ENCODE results near the gene MEGF11. TPM values are rescaled to one million over a fixed set of nuclear protein-coding genes. Genes with fewer than 3 reads are reported as not detected.

The MEGF11 gene
- polyA plus RNA-seq, 1 donor, result 0.66 TPM

DNA sequence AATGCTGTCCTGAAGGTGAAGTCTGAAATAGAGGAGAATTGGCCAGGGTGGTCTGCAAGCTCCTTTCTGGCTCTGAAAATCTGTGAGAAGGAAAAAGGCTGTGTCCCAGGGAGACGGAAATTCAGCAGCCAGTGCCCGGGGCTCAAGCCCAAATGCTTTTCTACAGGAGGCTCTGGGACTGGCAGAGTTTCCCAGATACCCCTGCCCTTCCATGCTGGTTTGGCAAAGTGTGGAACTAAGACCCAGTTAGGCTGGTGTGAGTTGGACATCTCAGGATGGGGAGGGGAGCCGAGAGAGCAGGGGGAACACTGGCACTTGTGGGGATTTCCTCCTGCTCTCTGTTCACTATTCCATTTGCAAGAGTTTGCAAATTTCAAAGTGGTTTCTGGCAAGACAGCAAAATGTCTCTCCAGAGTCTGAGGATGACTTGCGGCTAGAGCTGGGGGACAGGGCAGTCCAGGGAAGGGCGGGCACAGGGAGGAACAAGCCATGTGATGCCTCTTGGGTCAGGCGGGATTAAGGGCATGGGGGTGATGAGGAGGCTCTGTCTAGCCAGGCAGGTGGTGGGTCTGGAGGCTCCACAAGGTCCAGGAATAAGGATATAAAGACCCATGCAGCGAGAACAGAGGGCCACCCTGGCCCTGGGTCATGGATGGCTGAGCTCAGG is 231.9 kb downstream of the MEGF11 start:
- H3K4me1 ChIP-seq (ENCODE audit: control insufficient read depth, insufficient read depth, low read length), result no peaks in the 10 kb centered on the region
- H3K27me3 ChIP-seq (ENCODE audit: control insufficient read depth, insufficient read depth, low read length), result peaks cover 20% of the 10 kb centered on the region
- no peak overlapping the region for H3K27ac ChIP-seq (ENCODE audit: low read length)
- DNase-seq, result no peak
- no CpG with 5 or more reads among the region's 7 CpGs for WGBS (ENCODE audit: insufficient coverage, low lambda C conversion rate)
- no peaks in the 10 kb centered on the region for H3K36me3 ChIP-seq (ENCODE audit: control insufficient read depth, insufficient read depth, low read length)
- no peak overlapping the region for H3K4me3 ChIP-seq (ENCODE audit: low read length)
- no peaks in the 10 kb centered on the region for H3K9me3 ChIP-seq (ENCODE audit: control insufficient read depth, low read depth, low read length)

DNA sequence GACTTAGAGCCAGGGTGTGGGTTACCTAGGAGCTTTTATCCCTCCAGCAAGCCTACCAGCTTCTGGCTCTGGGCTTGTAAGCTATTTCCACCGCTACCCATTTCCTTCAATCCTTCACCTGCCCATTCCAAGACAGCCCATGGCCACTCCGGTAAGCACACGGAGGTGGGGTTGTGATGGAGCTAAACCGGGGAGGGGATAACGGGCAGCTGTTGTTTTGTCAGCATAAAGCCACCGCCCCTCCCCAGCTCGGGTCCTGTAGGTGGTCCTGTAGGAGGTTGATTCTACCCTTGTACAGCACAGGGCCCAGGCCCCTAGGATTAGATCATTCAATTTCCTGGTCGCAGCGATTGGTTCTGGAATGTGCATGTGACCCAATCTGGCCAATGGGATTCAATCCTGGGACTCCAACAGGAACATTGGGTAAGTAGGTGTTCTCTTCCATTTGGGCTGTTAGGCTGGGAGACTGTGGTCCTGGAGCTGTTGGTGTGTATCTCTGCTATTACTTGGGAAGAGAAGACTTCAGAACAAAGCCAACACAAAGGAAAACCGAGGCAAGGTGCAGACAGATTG is 233.6 kb downstream of the MEGF11 start:
- no peak for DNase-seq
- no CpG with 5 or more reads among the region's 10 CpGs for WGBS (ENCODE audit: insufficient coverage, low lambda C conversion rate)
- H3K27ac ChIP-seq (ENCODE audit: low read length), result no peak overlapping the region
- H3K4me3 ChIP-seq (ENCODE audit: low read length), result no peak overlapping the region
- no peaks in the 10 kb centered on the region for H3K4me1 ChIP-seq (ENCODE audit: control insufficient read depth, insufficient read depth, low read length)
- H3K27me3 ChIP-seq (ENCODE audit: control insufficient read depth, insufficient read depth, low read length), result peaks cover 10% of the 10 kb centered on the region
- no peaks in the 10 kb centered on the region for H3K9me3 ChIP-seq (ENCODE audit: control insufficient read depth, low read depth, low read length)
- H3K36me3 ChIP-seq (ENCODE audit: control insufficient read depth, insufficient read depth, low read length), result no peaks in the 10 kb centered on the region

GRCh38 chr15:66019368-66019767 is 234.2 kb downstream of the MEGF11 start:
- no peaks in the 10 kb centered on the region for H3K36me3 ChIP-seq (ENCODE audit: control insufficient read depth, insufficient read depth, low read length)
- no CpG with 5 or more reads among the region's 11 CpGs for WGBS (ENCODE audit: insufficient coverage, low lambda C conversion rate)

DNA sequence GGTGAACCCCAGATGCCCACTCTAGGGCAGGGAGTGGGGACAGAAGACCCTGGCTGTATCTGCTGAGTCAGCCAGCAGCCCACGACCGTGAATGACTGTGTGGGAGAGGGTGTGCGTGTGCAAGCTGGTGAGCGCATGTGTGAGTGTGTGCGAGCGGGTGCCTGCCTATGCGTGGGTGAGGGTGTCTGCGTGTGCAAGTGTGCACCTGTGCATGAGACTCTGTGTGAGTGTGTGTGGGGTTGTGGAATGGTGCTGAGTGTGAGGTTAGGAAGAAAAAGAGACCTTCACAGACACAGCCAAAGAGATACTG is 235.1 kb downstream of the MEGF11 start:
- H3K4me1 ChIP-seq (ENCODE audit: control insufficient read depth, insufficient read depth, low read length), result no peaks in the 10 kb centered on the region
- H3K27me3 ChIP-seq (ENCODE audit: control insufficient read depth, insufficient read depth, low read length), result peaks cover 6% of the 10 kb centered on the region
- no peak overlapping the region for H3K27ac ChIP-seq (ENCODE audit: low read length)
- H3K9me3 ChIP-seq (ENCODE audit: control insufficient read depth, low read depth, low read length), result no peaks in the 10 kb centered on the region
- H3K36me3 ChIP-seq (ENCODE audit: control insufficient read depth, insufficient read depth, low read length), result no peaks in the 10 kb centered on the region
- H3K4me3 ChIP-seq (ENCODE audit: low read length), result no peak overlapping the region
- DNase-seq, result no peak
- no CpG with 5 or more reads among the region's 8 CpGs for WGBS (ENCODE audit: insufficient coverage, low lambda C conversion rate)

More at GRCh38 chr15:66019368-66019767, 234.2 kb downstream of the MEGF11 start:
- no peak overlapping the region for H3K4me3 ChIP-seq (ENCODE audit: low read length)
- H3K27me3 ChIP-seq (ENCODE audit: control insufficient read depth, insufficient read depth, low read length), result peaks cover 6% of the 10 kb centered on the region
- no peak for DNase-seq
- H3K9me3 ChIP-seq (ENCODE audit: control insufficient read depth, low read depth, low read length), result no peaks in the 10 kb centered on the region
- no peaks in the 10 kb centered on the region for H3K4me1 ChIP-seq (ENCODE audit: control insufficient read depth, insufficient read depth, low read length)
- no peak overlapping the region for H3K27ac ChIP-seq (ENCODE audit: low read length)

- DNase-seq, result no peak
- H3K27ac ChIP-seq (ENCODE audit: low read length), result no peak overlapping the region
- no peaks in the 10 kb centered on the region for H3K9me3 ChIP-seq (ENCODE audit: control insufficient read depth, low read depth, low read length)
- WGBS (ENCODE audit: insufficient coverage, low lambda C conversion rate), result no CpG with 5 or more reads among the region's 10 CpGs
- H3K36me3 ChIP-seq (ENCODE audit: control insufficient read depth, insufficient read depth, low read length), result no peaks in the 10 kb centered on the region
- H3K4me3 ChIP-seq (ENCODE audit: low read length), result no peak overlapping the region
- no peaks in the 10 kb centered on the region for H3K4me1 ChIP-seq (ENCODE audit: control insufficient read depth, insufficient read depth, low read length)
- peaks cover 4% of the 10 kb centered on the region for H3K27me3 ChIP-seq (ENCODE audit: control insufficient read depth, insufficient read depth, low read length)
Observed at GRCh38 chr15:66017792-66018487, 235.6 kb downstream of the MEGF11 start.

- no peak for DNase-seq
- Histone ChIP-seq H3K4me3 (ENCODE audit: low read length) (no peak overlapping the region), H3K9me3 (ENCODE audit: control insufficient read depth, low read depth, low read length) (no peaks in the 10 kb centered on the region), H3K27me3 (ENCODE audit: control insufficient read depth, insufficient read depth, low read length) (peaks cover 4% of the 10 kb centered on the region), H3K27ac (ENCODE audit: low read length) (no peak overlapping the region), H3K4me1 (ENCODE audit: control insufficient read depth, insufficient read depth, low read length) (no peaks in the 10 kb centered on the region), H3K36me3 (ENCODE audit: control insufficient read depth, insufficient read depth, low read length) (no peaks in the 10 kb centered on the region)
- WGBS (ENCODE audit: insufficient coverage, low lambda C conversion rate), result 40% methylated on average over 3 of the region's 7 CpGs
Observed at GRCh38 chr15:66017000-66017399, 236.6 kb downstream of the MEGF11 start.

GRCh38 chr15:66016199-66016598 is 237.4 kb downstream of the MEGF11 start:
- Histone ChIP-seq H3K27ac (ENCODE audit: low read length) (no peak overlapping the region), H3K36me3 (ENCODE audit: control insufficient read depth, insufficient read depth, low read length) (no peaks in the 10 kb centered on the region), H3K9me3 (ENCODE audit: control insufficient read depth, low read depth, low read length) (no peaks in the 10 kb centered on the region), H3K27me3 (ENCODE audit: control insufficient read depth, insufficient read depth, low read length) (peaks cover 4% of the 10 kb centered on the region), H3K4me3 (ENCODE audit: low read length) (no peak overlapping the region), H3K4me1 (ENCODE audit: control insufficient read depth, insufficient read depth, low read length) (no peaks in the 10 kb centered on the region)
- DNase-seq, result no peak
- WGBS (ENCODE audit: insufficient coverage, low lambda C conversion rate), result 60% methylated on average over 3 of the region's 5 CpGs

DNA sequence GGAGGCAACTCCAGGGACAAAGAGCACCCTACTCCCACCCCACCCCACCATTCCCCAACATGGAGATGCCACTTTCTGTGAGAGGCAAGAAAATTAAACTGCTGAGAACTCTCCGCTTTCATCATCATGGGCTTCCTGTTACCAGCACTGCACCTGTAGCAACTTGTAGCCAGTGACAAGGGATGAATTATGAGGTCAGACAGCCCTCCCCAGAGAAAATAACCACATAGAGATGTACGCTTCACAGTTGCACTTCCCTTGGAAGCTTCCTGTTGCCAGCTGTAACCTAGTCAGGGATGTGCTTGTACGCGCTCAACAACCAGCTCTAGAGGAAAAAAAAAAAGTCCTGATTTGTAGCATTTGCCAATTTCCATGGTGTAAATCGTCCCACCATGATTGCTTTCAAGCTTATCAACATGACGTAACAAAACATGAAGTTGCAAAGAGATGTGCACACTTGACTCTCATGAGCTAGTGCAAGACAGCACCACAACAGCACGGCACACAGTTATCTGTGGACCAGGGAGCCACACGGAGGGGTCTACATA is 238.8 kb downstream of the MEGF11 start:
- Histone ChIP-seq H3K4me3 (ENCODE audit: low read length) (no peak overlapping the region), H3K9me3 (ENCODE audit: control insufficient read depth, low read depth, low read length) (no peaks in the 10 kb centered on the region), H3K27ac (ENCODE audit: low read length) (no peak overlapping the region), H3K36me3 (ENCODE audit: control insufficient read depth, insufficient read depth, low read length) (no peaks in the 10 kb centered on the region), H3K27me3 (ENCODE audit: control insufficient read depth, insufficient read depth, low read length) (peaks cover 1% of the 10 kb centered on the region), H3K4me1 (ENCODE audit: control insufficient read depth, insufficient read depth, low read length) (peaks cover 1% of the 10 kb centered on the region)
- DNase-seq, result no peak
- 87% methylated on average over 3 of the region's 8 CpGs for WGBS (ENCODE audit: insufficient coverage, low lambda C conversion rate)

DNA sequence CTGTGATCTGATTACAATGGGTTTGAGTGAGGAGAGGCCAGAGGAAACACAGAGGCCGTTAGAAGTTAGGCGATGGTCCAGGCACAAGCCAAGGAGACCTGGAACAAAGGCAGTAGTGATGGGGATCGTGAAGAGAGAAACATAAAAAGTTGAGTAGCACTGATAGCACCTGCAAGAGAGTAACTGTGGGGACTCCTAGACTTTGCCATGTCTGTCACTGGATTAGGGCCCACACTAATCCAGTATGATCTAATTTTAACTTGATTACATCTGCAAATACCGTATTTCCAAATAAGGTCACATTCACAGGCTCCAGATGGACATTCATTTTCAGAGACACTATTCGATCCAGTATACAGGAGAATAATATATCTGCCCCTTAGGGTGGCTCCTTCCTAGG is 239.5 kb downstream of the MEGF11 start:
- Histone ChIP-seq H3K4me1 (ENCODE audit: control insufficient read depth, insufficient read depth, low read length) (peaks cover 7% of the 10 kb centered on the region), H3K36me3 (ENCODE audit: control insufficient read depth, insufficient read depth, low read length) (no peaks in the 10 kb centered on the region), H3K9me3 (ENCODE audit: control insufficient read depth, low read depth, low read length) (no peaks in the 10 kb centered on the region), H3K27ac (ENCODE audit: low read length) (no peak overlapping the region), H3K4me3 (ENCODE audit: low read length) (no peak overlapping the region), H3K27me3 (ENCODE audit: control insufficient read depth, insufficient read depth, low read length) (no peaks in the 10 kb centered on the region)
- WGBS (ENCODE audit: insufficient coverage, low lambda C conversion rate), result no CpG with 5 or more reads among the region's 5 CpGs
- DNase-seq, result no peak

- Histone ChIP-seq H3K27me3 (ENCODE audit: control insufficient read depth, insufficient read depth, low read length) (no peaks in the 10 kb centered on the region), H3K4me1 (ENCODE audit: control insufficient read depth, insufficient read depth, low read length) (peaks cover 21% of the 10 kb centered on the region), H3K36me3 (ENCODE audit: control insufficient read depth, insufficient read depth, low read length) (no peaks in the 10 kb centered on the region), H3K27ac (ENCODE audit: low read length) (peak overlapping the region; percentile 63), H3K9me3 (ENCODE audit: control insufficient read depth, low read depth, low read length) (no peaks in the 10 kb centered on the region), H3K4me3 (ENCODE audit: low read length) (no peak overlapping the region)
- DNase-seq, result peak; percentile 81 to 90
- WGBS (ENCODE audit: insufficient coverage, low lambda C conversion rate), result 40% methylated on average over 1 of the region's 3 CpGs
Observed at GRCh38 chr15:66008940-66009562, 244.5 kb downstream of the MEGF11 start.
